HepG2 (cell line): ENCODE measurements around the gene RUSF1. TPM values are rescaled to one million over a fixed set of nuclear protein-coding genes. Genes with fewer than 3 reads are reported as not detected.

Experiments
- ADNP ChIP-seq: sonication (generic); formaldehyde crosslinking; IDR thresholded peaks from 2 replicates; pipeline ENCODE4 v1.4.0; 2020; ENCODE audit warnings: missing genetic modification reagents
- ARID2 ChIP-seq: sonication (generic); formaldehyde crosslinking; IDR thresholded peaks from 2 replicates; pipeline ENCODE4 v1.8.1; 2022; ENCODE audit warnings: mild to moderate bottlenecking, missing genetic modification reagents, borderline replicate concordance
- CBX2 ChIP-seq, 2 experiments: fragments of 200-600 bp in 1 of 2; sonication (generic); formaldehyde crosslinking in 1 of 2; IDR thresholded peaks; 2 replicates each; pipeline versions ENCODE4 v1.7.0 to v1.8.1; 2018 to 2022; ENCODE audit warnings: low read depth in 2 of 2, low read length in 1 of 2, mild to moderate bottlenecking in 1 of 2, missing genetic modification reagents in 1 of 2
- CTCF ChIP-seq: sonication (generic); formaldehyde crosslinking; IDR thresholded peaks from 2 replicates; pipeline ENCODE4 v1.5.0; 2020; ENCODE audit warnings: mild to moderate bottlenecking, missing genetic modification reagents, moderate library complexity
- EP300 ChIP-seq, 3 experiments: sonication (generic) in 1 of 3; formaldehyde crosslinking in 1 of 3; IDR thresholded peaks; 2 replicates each; pipeline versions ENCODE4 v1.5.1 to v1.6.1; 2011 to 2020; ENCODE audit warnings: low read depth in 2 of 3, low read length in 2 of 3, borderline replicate concordance in 1 of 3, improper control_type of control experiment in 1 of 3, mild to moderate bottlenecking in 1 of 3, missing genetic modification reagents in 1 of 3, moderate library complexity in 1 of 3
- ETV6 ChIP-seq: sonication (generic); formaldehyde crosslinking; conservative IDR thresholded peaks from 2 replicates; pipeline ENCODE4 v1.4.0; 2020; ENCODE audit warnings: missing genetic modification reagents
- GPBP1L1 ChIP-seq: sonication (generic); formaldehyde crosslinking; IDR thresholded peaks from 2 replicates; pipeline ENCODE4 v1.5.0; 2020; ENCODE audit warnings: mild to moderate bottlenecking, missing genetic modification reagents
- MAF1 ChIP-seq: sonication (generic); formaldehyde crosslinking; IDR thresholded peaks from 2 replicates; pipeline ENCODE4 v1.5.0; 2020; ENCODE audit warnings: missing genetic modification reagents, borderline replicate concordance
- PHF21A ChIP-seq: sonication (generic); formaldehyde crosslinking; IDR thresholded peaks from 2 replicates; pipeline ENCODE4 v1.5.0; 2020; ENCODE audit warnings: mild to moderate bottlenecking, missing genetic modification reagents
- PHF5A ChIP-seq: IDR thresholded peaks from one replicate; pipeline ENCODE4 v1.6.1; 2018; ENCODE audit warnings: low read depth, missing genetic modification reagents; ENCODE audit not compliant: unreplicated experiment
- RCOR2 ChIP-seq: IDR thresholded peaks from 2 replicates; pipeline ENCODE4 v1.6.1; 2016; ENCODE audit warnings: missing biosample characterization, missing genetic modification reagents
- SOX13 ChIP-seq, 3 experiments: fragments of 450-650 bp in 1 of 3; sonication (generic) in 1 of 3; formaldehyde crosslinking in 1 of 3; IDR thresholded peaks in 2 of 3; conservative IDR thresholded peaks in 1 of 3; 2 replicates each; pipeline versions ENCODE4 v1.5.0 to v1.6.1; 2016 to 2020; ENCODE audit warnings: antibody characterized with exemption in 1 of 3, mild to moderate bottlenecking in 1 of 3, missing compliant biosample characterization in 1 of 3, missing genetic modification reagents in 1 of 3, moderate library complexity in 1 of 3
- SOX5 ChIP-seq: IDR thresholded peaks from 2 replicates; pipeline ENCODE4 v1.6.1; 2016; ENCODE audit warnings: borderline replicate concordance
- SRSF1 ChIP-seq: fragments of 200-400 bp; formaldehyde crosslinking; optimal IDR thresholded peaks from 2 replicates; pipeline ENCODE3; 2017; ENCODE audit warnings: mild to moderate bottlenecking, low read depth, low read length, moderate library complexity
- THAP11 ChIP-seq: IDR thresholded peaks from 2 replicates; pipeline ENCODE4 v1.6.1; 2016; ENCODE audit warnings: missing biosample characterization, missing genetic modification reagents
- ZNF263 ChIP-seq: sonication (generic); formaldehyde crosslinking; IDR thresholded peaks from 2 replicates; pipeline ENCODE4 v1.4.0; 2020; ENCODE audit warnings: missing genetic modification reagents
- ZNF292 ChIP-seq: sonication (generic); formaldehyde crosslinking; IDR thresholded peaks from 2 replicates; pipeline ENCODE4 v1.8.1; 2022; ENCODE audit warnings: mild to moderate bottlenecking, low read depth, missing genetic modification reagents, borderline replicate concordance
- ZNF563 ChIP-seq: sonication (generic); formaldehyde crosslinking; IDR thresholded peaks from 2 replicates; pipeline ENCODE4 v1.8.0; 2022; ENCODE audit warnings: mild to moderate bottlenecking, moderate library complexity, missing genetic modification reagents
- ZNF598 ChIP-seq: sonication (generic); formaldehyde crosslinking; IDR thresholded peaks from 2 replicates; pipeline ENCODE4 v1.5.1; 2020; ENCODE audit warnings: mild to moderate bottlenecking, missing genetic modification reagents, borderline replicate concordance
- ZNF749 ChIP-seq: sonication (generic); formaldehyde crosslinking; IDR thresholded peaks from 2 replicates; pipeline ENCODE4 v1.8.0; 2022; ENCODE audit warnings: mild to moderate bottlenecking, missing genetic modification reagents, moderate library complexity, borderline replicate concordance
- ZSCAN29 ChIP-seq: sonication (generic); formaldehyde crosslinking; conservative IDR thresholded peaks from 2 replicates; pipeline ENCODE4 v1.4.0; 2020; ENCODE audit warnings: mild to moderate bottlenecking, missing genetic modification reagents
- ZXDC ChIP-seq: sonication (generic); formaldehyde crosslinking; IDR thresholded peaks from 2 replicates; pipeline ENCODE4 v1.5.0; 2020; ENCODE audit warnings: mild to moderate bottlenecking, missing genetic modification reagents
- polyA plus RNA-seq, 8 experiments: library from polyadenylated mRNA; depleted of rRNA in 3 of 8; stranded (reverse) in 7 of 8; unstranded in 1 of 8; fragments of >200 nt; fragmentation: Illumina TruSeq in 4 of 8; extraction: Trizol in 4 of 8; gene quantifications; 2 replicates each; pipeline versions ENCODE4 v1.2.1 to v1.2.3, GENCODE V29; 2011 to 2016; ENCODE audit warnings: low read depth in 4 of 8, missing spikeins in 1 of 8, mixed read lengths in 1 of 8; ENCODE audit not compliant: insufficient read depth in 1 of 8
- total RNA-seq, 5 experiments: library from RNA; depleted of rRNA; stranded (reverse); fragments of >200 nt; fragmentation: Illumina TruSeq; extraction: Trizol; gene quantifications; 2 replicates each; pipeline ENCODE4 v1.2.3, GENCODE V29; 2016; ENCODE audit warnings: low read depth in 1 of 5

Gene RUSF1
- total and polyA plus RNA-seq, 2 of the 13 experiments (the other 11 are each of a cell fraction or from before 2014, with no cell fraction given) = 40.8 to 50.2 TPM

DNA sequence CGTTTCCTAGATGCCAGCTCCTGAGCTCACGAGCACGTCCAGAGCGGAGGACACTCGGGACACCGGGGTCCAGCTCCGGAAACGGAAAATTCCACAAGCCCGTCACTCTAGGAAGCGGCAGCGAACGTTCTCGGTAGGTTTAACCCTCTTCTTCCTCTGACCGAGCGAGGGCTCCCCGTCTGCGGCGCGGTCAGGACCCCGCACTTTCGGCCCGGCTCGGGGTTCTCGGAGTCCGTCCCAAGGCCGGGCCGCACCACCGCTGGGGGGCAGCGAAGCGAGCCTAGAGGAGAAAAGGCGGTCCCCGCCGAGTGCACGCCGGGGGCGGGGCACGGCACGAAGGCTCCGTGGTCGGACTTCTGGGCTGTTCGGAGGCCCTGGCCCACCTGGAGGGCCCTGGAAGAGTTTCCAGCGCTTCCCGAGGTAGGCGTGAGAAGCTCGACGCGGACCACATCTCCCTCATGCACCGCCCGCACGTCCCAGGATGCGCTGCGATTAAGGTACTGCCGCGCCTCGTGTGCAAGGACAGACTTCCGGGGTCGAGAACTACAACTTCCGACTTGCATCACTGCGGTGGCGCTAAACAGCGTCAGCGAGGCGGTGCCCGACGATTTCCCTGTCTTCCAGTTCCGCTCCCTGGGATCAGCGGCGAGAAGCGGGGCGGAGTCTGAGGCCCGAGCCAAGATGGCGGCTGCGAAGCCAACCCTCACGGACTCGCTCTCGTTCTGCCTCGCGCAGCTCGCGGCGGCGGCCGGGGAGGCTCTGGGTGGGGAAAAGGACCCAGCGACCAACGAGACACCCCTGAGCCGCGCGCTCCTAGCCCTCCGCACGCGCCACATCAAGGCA is 49.1 kb downstream of the RUSF1 start, which contains the start of gene ARMC5 (continued):
- TF ChIP-seq ZXDC (peak; percentile 93; the same call in 1 of the 2 replicates), CBX2 (IDR thresholded peaks at IDR 0.05; ENCODE audit: low read depth, low read length) (no peak), CBX2 (CRISPR knock-in tag; IDR thresholded peaks at IDR 0.05; ENCODE audit: low read depth) (no peak), ZNF598 (CRISPR knock-in tag) (peak; percentile 66), EP300 (IDR thresholded peaks at IDR 0.05; ENCODE audit: low read depth in 2 of 2, low read length in 2 of 2) (no peak; a peak in 1 of 4 replicates), EP300 (CRISPR knock-in tag; IDR thresholded peaks at IDR 0.05; ENCODE audit: borderline replicate concordance) (peak; percentile 72), PHF5A (CRISPR knock-in tag) (peak; percentile 43), ADNP (no peak), ZNF563 (CRISPR knock-in tag) (peak; percentile 65; the same call in 1 of the 2 replicates), SOX13 (IDR thresholded peaks at IDR 0.05) (no peak), SOX13 (CRISPR knock-in tag; conservative IDR thresholded peaks at IDR 0.05 in 1 of 2, IDR thresholded peaks at IDR 0.05 in 1 of 2) (peak in 1 of 2 experiments; percentile 4; a peak in 1 of 4 replicates), ZNF749 (CRISPR knock-in tag) (peak; percentile 93; the same call in 1 of the 2 replicates), RCOR2 (CRISPR knock-in tag) (peak; percentile 63; the same call in 1 of the 2 replicates), ZSCAN29 (CRISPR knock-in tag) (peak; percentile 32; the same call in 1 of the 2 replicates), MAF1 (peak; percentile 41; the same call in 1 of the 2 replicates), PHF21A (CRISPR knock-in tag) (peak; percentile 63), SRSF1 (peak; percentile 82), ARID2 (CRISPR knock-in tag) (peak; percentile 83; the same call in 1 of the 2 replicates), SOX5 (CRISPR knock-in tag) (peak; percentile 73), CTCF (CRISPR knock-in tag) (peak; percentile 90), ZNF263 (CRISPR knock-in tag) (peak; percentile 65), ETV6 (CRISPR knock-in tag) (peak; percentile 37), ZNF292 (no peak), GPBP1L1 (CRISPR knock-in tag) (no peak), THAP11 (CRISPR knock-in tag) (peak; percentile 99)
